H1 (cell line): ENCODE measurements around the gene DCXR. TPM values are rescaled to one million over a fixed set of nuclear protein-coding genes. Genes with fewer than 3 reads are reported as not detected.

Experiments
- CTCF ChIA-PET: fragments of 300-600 bp; sonication (Branson Sonifier 250); formaldehyde crosslinking; loops from one replicate; lab custom pipeline; 2021; ENCODE audit not compliant: partially characterized antibody; lab: Charles Lee
- POLR2A ChIA-PET: fragments of 300-600 bp; sonication (Branson Sonifier 250); formaldehyde crosslinking; loops from one replicate; lab custom pipeline; 2021; ENCODE audit warnings: inconsistent platforms; ENCODE audit not compliant: partially characterized antibody; lab: Charles Lee
- DNase-seq, 2 experiments: peaks; one replicate each; pipeline versions ENCODE4 v3.0.0 to v3.0.0-alpha.2; 2010 to 2022; ENCODE audit warnings: low spot score in 2 of 2, low read depth in 1 of 2, mixed read lengths in 1 of 2
- FAIRE-seq: peaks from 2 replicates; lab custom pipeline; 2011; peaks lifted over from hg19 to GRCh38; lab: Jason Lieb, UNC
- H2AFZ ChIP-seq: 2 replicates; pipeline ENCODE4 v1.8.1; 2012; ENCODE audit warnings: low read length, inconsistent platforms
- H2AK5ac ChIP-seq: 2 replicates; pipeline ENCODE4 v1.6.1; 2013; ENCODE audit warnings: low read depth, low read length
- H2BK120ac ChIP-seq: replicated peaks from 2 replicates; pipeline ENCODE3; 2013; ENCODE audit warnings: low read depth, low read length, inconsistent platforms
- H2BK12ac ChIP-seq: 2 replicates; pipeline ENCODE4 v1.6.1; 2013; ENCODE audit warnings: low read depth, low read length
- H2BK15ac ChIP-seq: 2 replicates; pipeline ENCODE4 v1.6.1; 2013; ENCODE audit warnings: low read length
- H2BK20ac ChIP-seq: 2 replicates; pipeline ENCODE4 v1.6.1; 2013; ENCODE audit warnings: low read length
- H2BK5ac ChIP-seq: 2 replicates; pipeline ENCODE4 v1.6.1; 2013; ENCODE audit warnings: low read depth, low read length
- H3K14ac ChIP-seq: 2 replicates; pipeline ENCODE4 v1.6.1; 2013; ENCODE audit warnings: inconsistent platforms; ENCODE audit not compliant: insufficient read length
- H3K18ac ChIP-seq: 2 replicates; pipeline ENCODE4 v1.6.1; 2013; ENCODE audit warnings: low read length; ENCODE audit errors: extremely low read depth
- H3K23ac ChIP-seq: 2 replicates; pipeline ENCODE4 v1.6.1; 2013; ENCODE audit warnings: inconsistent platforms; ENCODE audit not compliant: insufficient read length
- H3K23me2 ChIP-seq: 2 replicates; pipeline ENCODE4 v1.6.1; 2013; ENCODE audit warnings: low read depth, low read length
- H3K27ac ChIP-seq: 2 replicates; pipeline ENCODE4 v1.6.1; 2011; ENCODE audit warnings: low read depth, low read length, inconsistent platforms
- H3K27me3 ChIP-seq, 4 experiments: replicated peaks in 1 of 4; 1 replicate in 1 of 4; 2 replicates in 3 of 4; pipeline versions ENCODE4 v1.6.1 to v1.8.1; 2011 to 2013; ENCODE audit warnings: low read length in 3 of 4, mild to moderate bottlenecking in 3 of 4, inconsistent platforms in 2 of 4, mixed read lengths in 2 of 4, moderate library complexity in 1 of 4; ENCODE audit not compliant: control insufficient read depth in 3 of 4, insufficient read depth in 3 of 4; ENCODE audit errors: extremely low read depth in 1 of 4
- H3K36me3 ChIP-seq, 4 experiments: 2 replicates each; pipeline versions ENCODE4 v1.6.1 to v1.8.1; 2011 to 2013; ENCODE audit warnings: mild to moderate bottlenecking in 4 of 4, low read length in 3 of 4, moderate library complexity in 2 of 4, control low read depth in 1 of 4, inconsistent platforms in 1 of 4; ENCODE audit not compliant: insufficient read depth in 4 of 4, control insufficient read depth in 2 of 4
- H3K4ac ChIP-seq: replicated peaks from 2 replicates; pipeline ENCODE3; 2013; ENCODE audit warnings: low read length, low read depth, mixed read lengths, inconsistent platforms; ENCODE audit not compliant: insufficient read length
- H3K4me1 ChIP-seq, 4 experiments: replicated peaks in 1 of 4; 1 replicate in 1 of 4; 2 replicates in 3 of 4; pipeline versions ENCODE4 v1.6.1 to v1.8.1; 2011 to 2013; ENCODE audit warnings: low read length in 3 of 4, inconsistent platforms in 2 of 4, mixed read lengths in 1 of 4; ENCODE audit not compliant: insufficient read depth in 4 of 4, control insufficient read depth in 3 of 4
- H3K4me2 ChIP-seq, 2 experiments: 2 replicates each; pipeline versions ENCODE4 v1.6.1 to v1.8.1; 2011 to 2013; ENCODE audit warnings: low read depth in 2 of 2, low read length in 2 of 2, control low read depth in 1 of 2, inconsistent platforms in 1 of 2, mild to moderate bottlenecking in 1 of 2; ENCODE audit not compliant: insufficient read depth in 1 of 2
- H3K4me3 ChIP-seq, 4 experiments: fragments of 200-600, 300-600 bp in 1 of 4; sonication (generic), shearing (Covaris generic), sonication (Bioruptor Twin) in 1 of 4; 2 replicates each; pipeline versions ENCODE4 v1.5.1 to v1.8.1; 2011 to 2016; ENCODE audit warnings: low read length in 4 of 4, low read depth in 3 of 4, control low read depth in 2 of 4, inconsistent platforms in 2 of 4, mild to moderate bottlenecking in 2 of 4, mixed read lengths in 1 of 4, moderate library complexity in 1 of 4; ENCODE audit not compliant: insufficient read depth in 2 of 4; ENCODE audit errors: extremely low read depth in 1 of 4
- H3K56ac ChIP-seq: replicated peaks from 2 replicates; pipeline ENCODE3; 2013; ENCODE audit warnings: low read depth, mild to moderate bottlenecking, mixed read lengths, low read length, inconsistent platforms; ENCODE audit not compliant: insufficient read length
- H3K79me1 ChIP-seq: 2 replicates; pipeline ENCODE4 v1.6.1; 2013; ENCODE audit warnings: low read depth, low read length, control low read depth
- H3K79me2 ChIP-seq, 2 experiments: 2 replicates each; pipeline versions ENCODE4 v1.6.1 to v1.8.1; 2012 to 2013; ENCODE audit warnings: low read length in 2 of 2, mild to moderate bottlenecking in 2 of 2, inconsistent platforms in 1 of 2; ENCODE audit not compliant: insufficient read depth in 2 of 2, control insufficient read depth in 1 of 2
- H3K9ac ChIP-seq, 4 experiments: replicated peaks in 1 of 4; 1 replicate in 1 of 4; 2 replicates in 3 of 4; pipeline versions ENCODE4 v1.6.1 to v1.8.1; 2011 to 2013; ENCODE audit warnings: low read depth in 3 of 4, low read length in 3 of 4, control low read depth in 2 of 4, mild to moderate bottlenecking in 2 of 4, moderate library complexity in 2 of 4, inconsistent platforms in 1 of 4; ENCODE audit errors: extremely low read depth in 1 of 4
- H3K9me3 ChIP-seq, 2 experiments: 2 replicates each; pipeline versions ENCODE4 v1.6.1 to v1.8.1; 2012 to 2013; ENCODE audit warnings: mild to moderate bottlenecking in 2 of 2, moderate library complexity in 2 of 2, control low read depth in 1 of 2, inconsistent platforms in 1 of 2, low read depth in 1 of 2, low read length in 1 of 2, mixed read lengths in 1 of 2; ENCODE audit not compliant: insufficient read depth in 2 of 2
- H4K20me1 ChIP-seq, 2 experiments: replicated peaks in 1 of 2; 2 replicates each; pipeline versions ENCODE3 to v1.8.1; 2011 to 2013; ENCODE audit warnings: inconsistent platforms in 2 of 2, low read length in 2 of 2, mild to moderate bottlenecking in 1 of 2; ENCODE audit not compliant: insufficient read depth in 2 of 2, control insufficient read depth in 1 of 2
- H4K5ac ChIP-seq: 2 replicates; pipeline ENCODE4 v1.6.1; 2013; ENCODE audit warnings: low read length, low read depth, mixed read lengths, inconsistent platforms; ENCODE audit not compliant: insufficient read length
- H4K8ac ChIP-seq: 2 replicates; pipeline ENCODE4 v1.8.0; 2013; ENCODE audit warnings: mild to moderate bottlenecking, moderate library complexity, low read length, inconsistent platforms; ENCODE audit not compliant: insufficient read depth; ENCODE audit errors: extremely low read depth
- H4K91ac ChIP-seq: replicated peaks from 2 replicates; pipeline ENCODE3; 2013; ENCODE audit warnings: low read length, mixed read lengths, inconsistent platforms; ENCODE audit not compliant: insufficient read length
- SP1 ChIP-seq: IDR thresholded peaks from 2 replicates; pipeline ENCODE4 v1.6.1; 2011; ENCODE audit warnings: low read depth, low read length
- WGBS, 2 experiments: shearing (Covaris generic) in 1 of 2; methylation state at CpG; one replicate each; pipeline versions ENCODE4 v1.1.6 to v1.1.7; 2013 to 2015; ENCODE audit warnings: low lambda C conversion rate in 2 of 2, mixed read lengths in 2 of 2, inconsistent platforms in 1 of 2, low coverage in 1 of 2, missing lambda C conversion rate in 1 of 2; ENCODE audit not compliant: insufficient replicate concordance in 2 of 2, insufficient coverage in 1 of 2, insufficient read length in 1 of 2; ENCODE audit errors: extremely low coverage in 1 of 2, missing lambda C conversion rate in 1 of 2; 5-methylcytosine and 5-hydroxymethylcytosine counted together
- polyA plus RNA-seq, 7 experiments: library from polyadenylated mRNA; depleted of rRNA in 3 of 7; stranded (reverse) in 5 of 7; unstranded in 2 of 7; fragments of >200 nt in 5 of 7; fragments of 200-250 nt in 2 of 7; gene quantifications; 1 replicate in 5 of 7; 2 replicates in 1 of 7; 4 replicates in 1 of 7; pipeline versions ENCODE4 v1.2.1 to v1.2.3, GENCODE V29; 2011 to 2013; ENCODE audit warnings: missing spikeins in 2 of 7, mixed read lengths in 2 of 7
- total RNA-seq: library from RNA; stranded (reverse); fragmentation: NEBNext Ultra II Directional; extraction: Animal tissue kit (Norgen Biotek cat#: 25700); gene quantifications from 2 replicates; pipeline ENCODE4 v1.2.1, GENCODE V29; 2021

The DCXR gene
- total and polyA plus RNA-seq, 2 of the 8 experiments (the other 6 are each of a cell fraction or from before 2014, with no cell fraction given): 96.3 to 212 TPM

- H3K23ac ChIP-seq: no peak overlapping the region
- no peak overlapping the region for H2BK20ac ChIP-seq
- no peak overlapping the region for H3K4me3 ChIP-seq
- H2BK15ac ChIP-seq: no peak overlapping the region
- no peak overlapping the region for H2BK12ac ChIP-seq
- no peak overlapping the region for H3K56ac ChIP-seq
- no peak overlapping the region for H2BK5ac ChIP-seq
- no peak overlapping the region for H2AK5ac ChIP-seq
- 0 out of 2 replicates have a peak, but pooled peaks cover 1% of the 10 kb centered on the region for H3K23me2 ChIP-seq
- H4K20me1 ChIP-seq: peaks cover 0 to 5% of the 10 kb centered on the region in 2 experiments
- no peaks in the 10 kb centered on the region for H3K9me3 ChIP-seq
- H3K27me3 ChIP-seq: no peaks in the 10 kb centered on the region
- no peak overlapping the region for H4K8ac ChIP-seq
- no peak overlapping the region for H4K91ac ChIP-seq
- POLR2A ChIA-PET: no interaction called here
- H3K79me2 ChIP-seq: no peaks in the 10 kb centered on the region
- TF ChIP-seq SP1: no peak
- TF ChIP-seq, all 59 proteins: peak for 0
- Histone ChIP-seq H3K4me1 (no peaks in the 10 kb centered on the region; a peak in 1 of 7 replicates), H3K36me3 (no peaks in the 10 kb centered on the region), H3K14ac (no peak overlapping the region), H3K4me2 (no peak overlapping the region), H2BK120ac (no peak overlapping the region), H3K4ac (no peak overlapping the region), H3K9ac (no peak overlapping the region), H3K18ac (no peak overlapping the region), H3K27ac (no peak overlapping the region), H3K79me1 (peaks cover 2% of the 10 kb centered on the region), H4K5ac (no peak overlapping the region), H2AFZ (no peak overlapping the region)
- WGBS, 2 experiments: 82% methylated on average over 25 of the region's 32 CpGs; no CpG with 5 or more reads in 1 of the 2 experiments
- peak in 1 of 2 experiments; percentile 47 for DNase-seq
- CTCF ChIA-PET: interaction anchor here (1.3 kb wide), 1 partner anchor 9 kb away, joined by 3 read pairs; no protein-coding TSS in a partner anchor
- no peak for FAIRE-seq
Observed at GRCh38 chr17:82000803-82001570, 36.5 kb downstream of the DCXR start.
